GM21367 (cell line): ENCODE data around the gene SHOX.
"Not testable (repeated sequence)": the region's sequence is repeated elsewhere in the genome, so short reads cannot be mapped to it uniquely, and the experiment has no call there.

Source experiments
- ATAC-seq: cut with Tn5 transposase; IDR thresholded peaks from one replicate; pipeline ENCODE4 v1.9.1; 2021; ENCODE audit not compliant: unreplicated experiment

The SHOX gene

DNA sequence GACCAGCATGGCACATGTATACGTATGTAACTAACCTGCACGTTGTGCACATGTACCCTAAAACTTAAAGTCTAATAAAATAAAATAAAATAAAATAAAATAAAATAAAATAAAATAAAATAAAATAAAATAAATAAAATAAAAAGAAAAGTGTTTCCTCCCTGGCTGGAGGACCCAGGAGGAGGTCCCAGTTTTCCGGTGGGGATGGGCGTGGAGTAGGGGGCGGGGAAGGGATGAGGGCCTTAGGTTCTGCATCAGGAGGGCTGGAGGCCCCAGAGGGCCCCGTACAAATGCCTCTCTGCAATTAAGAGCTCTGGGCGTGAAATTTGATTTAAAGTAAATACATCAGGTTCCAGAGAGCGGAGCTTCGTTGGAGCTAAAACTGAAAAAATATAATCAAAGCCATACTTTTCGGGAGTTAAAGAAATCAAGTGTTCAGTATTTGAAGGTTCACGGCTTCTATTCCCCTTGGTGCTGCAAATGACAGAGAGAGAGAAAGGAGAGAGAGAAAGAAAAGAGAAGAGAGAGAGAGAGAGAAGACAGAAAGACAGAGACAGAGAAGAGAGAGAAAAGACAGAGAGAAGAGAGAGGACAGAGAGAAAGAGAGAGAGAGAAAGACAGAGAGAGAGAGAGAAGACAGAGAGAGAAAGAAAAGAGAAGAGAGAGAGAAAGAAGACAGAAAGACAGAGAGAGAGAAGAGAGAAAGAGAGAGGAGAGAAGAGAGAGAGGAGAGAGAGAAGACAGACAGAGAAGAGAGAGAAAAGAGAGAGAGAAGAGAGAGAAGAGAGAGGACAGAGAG is 8.7 kb upstream of the SHOX start:
- ATAC-seq = no peak

DNA sequence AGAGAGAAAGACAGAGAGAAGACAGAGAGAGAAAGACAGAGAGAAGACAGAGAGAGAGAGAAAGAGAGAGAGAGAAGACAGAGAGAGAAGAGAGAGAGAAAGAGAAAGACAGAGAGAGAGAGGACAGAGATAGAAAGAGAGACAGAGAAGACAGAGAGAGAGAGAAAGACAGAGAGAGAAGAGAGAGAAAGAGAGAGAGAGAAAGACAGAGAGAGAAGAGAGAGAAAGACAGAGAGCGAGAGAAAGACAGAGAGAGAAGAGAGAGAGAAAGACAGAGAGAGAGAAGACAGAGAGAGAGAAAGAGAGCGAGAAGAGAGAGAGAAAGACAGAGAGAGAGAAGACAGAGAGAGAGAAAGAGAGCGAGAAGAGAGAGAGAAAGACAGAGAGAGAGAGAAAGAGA is 7.8 kb upstream of the SHOX start:
- ATAC-seq = not testable (repeated sequence)

DNA sequence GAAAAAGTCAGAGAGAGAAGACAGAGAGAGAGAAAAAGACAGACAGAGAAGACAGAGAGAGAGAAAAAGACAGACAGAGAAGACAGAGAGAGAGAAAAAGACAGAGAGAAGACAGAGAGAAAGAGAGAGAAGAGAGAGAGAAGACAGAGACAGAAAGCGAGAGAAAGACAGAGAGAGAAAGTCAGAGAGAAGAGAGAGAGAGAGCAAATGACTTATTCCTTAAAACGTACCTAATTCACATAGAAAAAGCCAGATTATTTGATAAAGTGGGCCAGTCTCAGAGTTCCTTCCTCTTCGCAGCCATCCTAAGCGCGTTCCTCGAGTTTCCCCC is 7.4 kb upstream of the SHOX start:
- no peak for ATAC-seq

DNA sequence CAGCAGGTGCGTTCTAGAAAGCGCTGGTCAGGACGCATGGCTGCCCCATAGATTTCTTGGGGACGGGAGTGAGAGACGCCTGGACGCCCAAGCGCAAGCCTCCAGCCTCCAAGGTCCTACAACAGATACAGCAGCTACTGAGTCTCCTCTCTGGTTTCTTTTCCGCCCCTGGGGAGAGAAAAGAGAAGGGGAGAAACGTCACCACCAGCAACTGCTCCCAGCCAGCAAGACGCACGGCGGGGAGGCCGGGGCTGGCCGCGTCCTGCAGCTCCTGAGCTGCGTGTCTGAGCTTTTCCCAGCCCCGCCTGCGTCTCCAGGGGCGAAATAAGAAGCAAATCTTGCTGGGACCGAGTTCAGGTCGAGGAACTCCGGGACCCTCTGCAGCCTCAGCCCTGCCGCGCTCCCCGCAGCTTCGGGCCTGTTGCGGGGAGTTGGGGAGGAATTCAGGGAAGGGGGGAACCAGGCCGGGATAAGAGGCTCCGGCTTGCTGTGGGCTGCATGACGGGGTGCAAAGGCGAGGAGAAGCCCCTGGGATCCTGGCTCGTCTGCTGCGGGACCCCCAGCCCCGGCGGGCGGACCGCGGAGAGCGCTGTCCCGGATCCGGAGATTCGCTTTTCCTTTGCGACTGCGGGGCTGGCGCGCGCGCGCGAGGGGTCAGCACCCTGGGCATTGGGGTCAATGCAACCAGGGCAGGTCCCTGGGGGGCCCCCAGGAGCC is 6.8 kb upstream of the SHOX start:
- no peak for ATAC-seq

DNA sequence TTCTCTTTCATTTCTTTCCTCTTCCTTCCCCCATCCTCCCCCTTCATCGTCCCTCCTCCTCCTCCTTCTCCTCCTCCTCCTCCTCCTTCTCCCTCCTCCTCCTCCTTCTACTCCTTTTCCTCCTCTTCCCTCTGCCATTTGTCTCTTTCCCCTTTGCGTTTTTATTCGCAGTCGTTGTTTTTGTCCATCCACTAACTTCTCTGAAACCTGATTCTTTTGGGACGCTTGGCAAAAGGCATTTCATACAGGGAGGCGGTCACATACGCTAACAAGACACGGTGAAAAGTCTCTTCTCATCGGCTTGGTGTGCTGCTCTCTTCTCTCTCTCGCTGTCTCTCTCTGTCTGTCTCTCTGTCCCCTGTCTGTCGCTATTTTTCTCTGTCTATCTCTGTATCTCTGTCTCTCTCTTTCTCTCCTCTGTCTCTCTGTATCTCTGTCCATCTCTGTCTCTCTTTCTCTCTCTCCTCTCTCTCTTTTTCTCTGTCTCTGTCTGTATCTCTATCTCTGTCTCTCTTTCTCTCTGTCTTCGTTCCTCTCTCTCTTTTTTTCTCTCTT is 5.4 kb upstream of the SHOX start:
- ATAC-seq = no peak

DNA sequence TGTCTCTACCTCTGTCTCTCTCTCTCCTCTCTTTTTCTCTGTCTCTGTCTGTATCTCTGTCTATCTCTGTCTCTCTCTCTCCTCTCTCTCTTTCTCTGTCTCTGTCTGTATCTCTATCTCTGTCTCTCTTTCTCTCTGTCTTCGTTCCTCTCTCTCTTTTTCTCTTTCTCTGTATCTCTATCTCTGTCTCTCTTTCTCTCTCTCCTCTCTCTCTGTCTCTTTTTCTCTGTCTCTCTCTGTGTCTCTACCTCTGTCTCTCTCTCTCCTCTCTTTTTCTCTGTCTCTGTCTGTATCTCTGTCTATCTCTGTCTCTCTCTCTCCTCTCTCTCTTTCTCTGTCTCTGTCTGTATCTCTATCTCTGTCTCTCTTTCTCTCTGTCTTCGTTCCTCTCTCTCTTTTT is 4.5 kb upstream of the SHOX start:
- not testable (repeated sequence) for ATAC-seq

DNA sequence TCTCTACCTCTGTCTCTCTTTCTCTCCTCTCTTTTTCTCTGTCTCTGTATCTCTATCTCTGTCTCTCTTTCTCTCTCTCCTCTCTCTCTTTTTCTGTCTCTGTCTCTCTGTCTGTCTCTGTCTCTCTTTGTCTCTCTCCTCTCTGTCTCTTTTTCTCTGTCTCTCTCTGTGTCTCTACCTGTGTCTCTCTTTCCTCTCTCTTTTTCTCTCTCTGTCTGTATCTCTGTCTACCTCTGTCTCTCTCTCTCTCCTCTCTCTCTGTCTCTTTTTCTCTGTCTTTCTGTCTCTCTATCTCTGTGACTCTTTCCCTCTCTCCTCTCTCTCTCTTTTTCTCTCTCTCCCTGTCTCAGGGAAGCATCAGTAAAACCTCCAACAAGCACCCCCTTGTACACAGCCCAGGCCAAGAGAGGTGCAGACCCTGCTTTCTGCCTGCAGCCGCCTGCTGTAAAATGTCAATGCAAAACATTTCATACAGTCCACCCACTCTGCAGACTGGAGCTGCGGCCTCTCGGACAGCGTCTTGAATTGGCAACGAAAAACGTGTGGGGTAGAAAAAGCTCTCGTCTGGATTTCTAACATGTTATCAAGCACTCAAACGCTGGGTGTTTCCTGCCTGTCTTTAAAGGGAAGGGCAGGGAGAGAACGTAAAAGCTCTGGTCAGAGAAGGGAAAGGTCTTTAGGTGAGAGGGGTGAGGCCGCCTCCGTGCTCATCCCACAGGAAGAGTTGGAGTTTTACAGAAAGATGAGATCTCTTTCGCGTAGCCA is 3.7 kb upstream of the SHOX start:
- ATAC-seq = no peak

DNA sequence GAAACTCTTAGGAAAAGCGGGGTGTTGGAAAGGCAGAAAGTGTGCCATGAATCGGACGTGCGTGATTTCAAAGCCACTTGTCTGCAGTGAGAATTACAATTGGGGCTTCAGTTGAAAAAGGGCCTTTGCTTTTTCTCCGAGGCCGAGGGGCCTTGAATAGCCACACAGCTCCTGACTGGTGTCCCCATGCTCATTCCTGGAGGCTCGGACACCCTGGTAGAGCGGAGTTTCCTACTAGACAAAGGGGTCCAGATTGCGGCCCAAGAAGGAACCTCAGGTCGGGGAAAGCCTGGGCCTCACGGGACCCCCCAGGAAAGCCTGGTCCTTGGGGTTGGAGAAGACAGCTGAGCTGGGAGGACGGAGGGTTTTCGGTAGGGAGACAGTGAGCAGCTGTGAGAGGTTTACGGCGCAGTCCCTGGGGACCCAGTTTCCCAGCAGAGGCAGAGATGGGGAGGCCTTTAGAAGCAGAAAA is 3.0 kb upstream of the SHOX start:
- no peak for ATAC-seq

DNA sequence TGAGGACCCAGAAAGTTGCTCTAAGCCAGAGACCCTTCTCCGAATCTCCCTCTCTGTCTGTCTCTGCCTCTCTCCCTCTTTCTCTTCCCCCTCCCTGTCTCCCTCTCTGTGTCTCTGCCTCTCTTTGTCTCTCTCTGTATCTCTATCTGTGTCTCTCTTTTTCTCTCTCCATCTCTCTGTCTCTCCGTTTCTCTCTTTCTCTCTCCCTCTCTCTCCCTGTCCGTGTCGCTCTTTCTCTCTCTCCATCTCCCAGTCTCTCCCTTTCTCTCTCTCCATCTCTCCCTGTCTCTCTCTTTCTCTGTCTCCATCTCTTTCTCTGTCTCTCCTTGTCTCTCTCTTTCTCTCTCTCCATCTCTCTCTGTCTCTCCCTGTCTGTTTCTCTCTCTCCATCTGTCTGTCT is 2.6 kb upstream of the SHOX start:
- ATAC-seq = no peak

DNA sequence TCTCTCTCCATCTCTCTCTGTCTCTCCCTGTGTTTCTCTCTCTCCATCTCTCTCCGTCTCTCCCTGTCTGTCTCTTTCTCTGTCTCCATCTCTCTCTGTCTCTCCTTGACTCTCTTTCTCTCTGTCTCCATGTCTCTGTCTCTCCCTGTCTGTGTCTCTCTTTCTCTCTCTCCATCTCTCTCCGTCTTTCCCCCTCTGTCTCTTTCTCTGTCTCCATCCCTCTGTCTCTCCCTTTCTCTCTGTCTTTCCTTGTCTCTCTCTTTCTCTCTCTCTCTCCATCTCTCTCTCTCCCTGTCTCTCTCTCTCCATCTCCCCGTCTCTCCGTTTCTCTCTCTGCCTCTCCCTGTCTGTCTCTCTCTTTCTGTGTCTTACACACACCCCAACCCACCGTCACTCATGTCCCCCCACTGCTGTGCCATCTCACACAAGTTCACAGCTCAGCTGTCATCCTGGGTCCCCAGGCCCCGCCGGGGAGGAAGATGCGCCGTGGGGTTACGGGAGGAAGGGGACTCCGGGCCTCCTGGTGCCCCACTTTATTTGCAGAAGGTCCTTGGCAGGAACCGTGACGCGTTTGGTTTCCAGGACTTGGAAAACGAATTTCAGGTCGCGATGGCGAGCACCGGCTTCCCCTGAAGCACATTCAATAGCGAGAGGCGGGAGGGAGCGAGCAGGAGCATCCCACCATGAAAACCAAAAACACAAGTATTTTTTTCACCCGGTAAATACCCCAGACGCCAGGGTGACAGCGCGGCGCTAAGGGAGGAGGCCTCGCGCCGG is 1.2 kb upstream of the SHOX start:
- no peak for ATAC-seq

DNA sequence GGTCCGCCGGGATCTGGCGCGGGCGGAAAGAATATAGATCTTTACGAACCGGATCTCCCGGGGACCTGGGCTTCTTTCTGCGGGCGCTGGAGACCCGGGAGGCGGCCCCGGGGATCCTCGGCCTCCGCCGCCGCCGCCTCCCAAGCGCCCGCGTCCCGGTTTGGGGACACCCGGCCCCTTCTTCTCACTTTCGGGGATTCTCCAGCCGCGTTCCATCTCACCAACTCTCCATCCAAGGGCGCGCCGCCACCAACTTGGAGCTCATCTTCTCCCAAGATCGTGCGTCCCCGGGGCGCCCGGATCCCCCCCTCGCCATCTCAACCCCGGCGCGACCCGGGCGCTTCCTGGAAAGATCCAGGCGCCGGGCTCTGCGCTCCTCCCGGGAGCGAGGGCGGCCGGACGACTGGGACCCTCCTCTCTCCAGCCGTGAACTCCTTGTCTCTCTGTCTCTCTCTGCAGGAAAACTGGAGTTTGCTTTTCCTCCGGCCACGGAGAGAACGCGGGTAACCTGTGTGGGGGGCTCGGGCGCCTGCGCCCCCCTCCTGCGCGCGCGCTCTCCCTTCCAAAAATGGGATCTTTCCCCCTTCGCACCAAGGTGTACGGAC is 482 bp upstream of the SHOX start:
- no peak for ATAC-seq

DNA sequence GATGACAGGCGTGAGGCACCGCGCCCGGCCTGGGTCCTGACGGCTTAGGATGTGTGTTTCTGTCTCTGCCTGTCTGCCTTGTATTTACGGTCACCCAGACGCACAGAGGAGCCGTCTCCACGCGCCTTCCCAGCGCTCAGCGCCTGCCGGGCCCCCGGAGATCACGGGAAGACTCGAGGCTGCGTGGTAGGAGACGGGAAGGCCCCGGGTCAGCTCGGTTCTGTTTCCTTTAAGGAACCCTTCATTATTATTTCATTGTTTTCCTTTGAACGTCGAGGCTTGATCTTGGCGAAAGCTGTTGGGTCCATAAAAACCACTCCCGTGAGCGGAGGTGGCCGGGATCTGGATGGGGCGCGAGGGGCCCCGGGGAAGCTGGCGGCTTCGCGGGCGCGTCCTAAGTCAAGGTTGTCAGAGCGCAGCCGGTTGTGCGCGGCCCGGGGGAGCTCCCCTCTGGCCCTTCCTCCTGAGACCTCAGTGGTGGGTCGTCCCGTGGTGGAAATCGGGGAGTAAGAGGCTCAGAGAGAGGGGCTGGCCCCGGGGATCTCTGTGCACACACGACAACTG is 1.3 kb downstream of the SHOX start:
- ATAC-seq = no peak

DNA sequence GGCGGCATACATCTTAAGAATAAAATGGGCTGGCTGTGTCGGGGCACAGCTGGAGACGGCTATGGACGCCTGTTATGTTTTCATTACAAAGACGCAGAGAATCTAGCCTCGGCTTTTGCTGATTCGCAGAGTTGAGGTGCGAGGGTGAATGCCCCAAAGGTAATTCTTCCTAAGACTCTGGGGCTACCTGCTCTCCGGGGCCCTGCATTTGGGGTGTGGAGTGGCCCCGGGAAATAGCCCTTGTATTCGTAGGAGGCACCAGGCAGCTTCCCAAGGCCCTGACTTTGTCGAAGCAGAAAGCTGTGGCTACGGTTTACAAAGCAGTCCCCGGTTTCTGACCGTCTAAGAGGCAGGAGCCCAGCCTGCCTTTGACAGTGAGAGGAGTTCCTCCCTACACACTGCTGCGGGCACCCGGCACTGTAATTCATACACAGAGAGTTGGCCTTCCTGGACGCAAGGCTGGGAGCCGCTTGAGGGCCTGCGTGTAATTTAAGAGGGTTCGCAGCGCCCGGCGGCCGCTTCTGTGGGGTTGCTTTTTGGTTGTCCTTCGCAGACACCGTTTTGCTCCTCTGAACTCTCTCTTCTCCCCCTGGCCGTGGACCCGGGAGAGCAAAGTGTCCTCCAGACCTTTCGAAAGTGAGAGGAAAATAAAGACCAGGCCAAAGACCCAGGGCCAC is 1.9 kb downstream of the SHOX start:
- ATAC-seq = no peak

DNA sequence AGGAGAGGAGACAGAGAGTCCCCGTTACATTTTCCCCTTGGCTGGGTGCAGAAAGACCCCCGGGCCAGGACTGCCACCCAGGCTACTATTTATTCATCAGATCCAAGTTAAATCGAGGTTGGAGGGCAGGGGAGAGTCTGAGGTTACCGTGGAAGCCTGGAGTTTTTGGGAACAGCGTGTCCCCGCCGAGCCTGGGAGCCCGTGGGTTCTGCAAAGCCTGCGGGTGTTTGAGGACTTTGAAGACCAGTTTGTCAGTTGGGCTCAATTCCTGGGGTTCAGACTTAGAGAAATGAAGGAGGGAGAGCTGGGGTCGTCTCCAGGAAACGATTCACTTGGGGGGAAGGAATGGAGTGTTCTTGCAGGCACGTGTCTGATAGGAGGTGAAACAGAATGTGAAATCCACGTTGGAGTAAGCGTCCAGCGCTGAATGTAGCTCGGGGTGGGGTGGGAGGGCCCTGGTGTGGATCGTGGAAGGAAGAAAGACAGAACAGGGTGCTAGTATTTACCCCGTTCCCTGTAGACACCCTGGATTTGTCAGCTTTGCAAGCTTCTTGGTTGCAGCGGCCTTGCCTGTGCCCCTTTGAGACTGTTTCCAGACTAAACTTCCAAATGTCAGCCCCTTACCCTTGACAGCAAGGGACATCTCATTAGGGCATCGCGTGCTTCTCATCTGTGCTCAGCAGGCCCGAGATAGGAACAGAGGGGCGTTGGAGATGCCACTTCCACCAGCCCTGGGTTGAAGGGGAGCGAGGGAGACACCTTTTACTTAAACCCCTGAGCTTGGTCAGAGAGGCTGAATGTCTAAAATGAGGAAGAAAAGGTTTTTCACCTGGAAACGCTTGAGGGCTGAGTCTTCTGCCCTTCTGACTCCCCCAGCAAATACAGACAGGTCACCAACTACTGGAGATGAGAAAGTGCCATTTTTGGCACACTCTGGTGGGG is 2.7 kb downstream of the SHOX start:
- no peak for ATAC-seq

DNA sequence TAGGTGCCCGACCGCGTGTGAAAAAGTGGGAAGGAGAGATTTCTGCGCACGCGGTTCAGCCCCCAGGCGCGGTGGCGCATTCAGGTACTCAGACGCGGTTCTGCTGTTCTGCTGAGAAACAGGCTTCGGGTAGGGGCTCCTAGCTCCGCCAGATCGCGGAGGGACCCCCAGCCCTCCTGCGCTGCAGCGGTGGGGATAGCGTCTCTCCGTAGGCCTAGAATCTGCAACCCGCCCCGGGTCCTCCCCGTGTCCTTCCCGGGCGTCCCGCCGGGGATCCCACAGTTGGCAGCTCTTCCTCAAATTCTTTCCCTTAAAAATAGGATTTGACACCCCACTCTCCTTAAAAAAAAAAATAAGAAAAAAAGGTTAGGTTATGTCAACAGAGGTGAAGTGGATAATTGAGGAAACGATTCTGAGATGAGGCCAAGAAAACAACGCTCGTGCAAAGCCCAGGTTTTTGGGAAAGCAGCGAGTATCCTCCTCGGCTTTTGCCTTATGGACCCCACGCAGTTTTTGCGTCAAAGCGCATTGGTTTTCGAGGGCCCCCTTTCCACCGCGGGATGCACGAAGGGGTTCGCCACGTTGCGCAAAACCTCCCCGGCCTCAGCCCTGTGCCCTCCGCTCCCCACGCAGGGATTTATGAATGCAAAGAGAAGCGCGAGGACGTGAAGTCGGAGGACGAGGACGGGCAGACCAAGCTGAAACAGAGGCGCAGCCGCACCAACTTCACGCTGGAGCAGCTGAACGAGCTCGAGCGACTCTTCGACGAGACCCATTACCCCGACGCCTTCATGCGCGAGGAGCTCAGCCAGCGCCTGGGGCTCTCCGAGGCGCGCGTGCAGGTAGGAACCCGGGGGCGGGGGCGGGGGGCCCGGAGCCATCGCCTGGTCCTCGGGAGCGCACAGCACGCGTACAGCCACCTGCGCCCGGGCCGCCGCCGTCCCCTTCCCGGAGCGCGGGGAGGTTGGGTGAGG is 3.7 kb downstream of the SHOX start:
- no peak for ATAC-seq

DNA sequence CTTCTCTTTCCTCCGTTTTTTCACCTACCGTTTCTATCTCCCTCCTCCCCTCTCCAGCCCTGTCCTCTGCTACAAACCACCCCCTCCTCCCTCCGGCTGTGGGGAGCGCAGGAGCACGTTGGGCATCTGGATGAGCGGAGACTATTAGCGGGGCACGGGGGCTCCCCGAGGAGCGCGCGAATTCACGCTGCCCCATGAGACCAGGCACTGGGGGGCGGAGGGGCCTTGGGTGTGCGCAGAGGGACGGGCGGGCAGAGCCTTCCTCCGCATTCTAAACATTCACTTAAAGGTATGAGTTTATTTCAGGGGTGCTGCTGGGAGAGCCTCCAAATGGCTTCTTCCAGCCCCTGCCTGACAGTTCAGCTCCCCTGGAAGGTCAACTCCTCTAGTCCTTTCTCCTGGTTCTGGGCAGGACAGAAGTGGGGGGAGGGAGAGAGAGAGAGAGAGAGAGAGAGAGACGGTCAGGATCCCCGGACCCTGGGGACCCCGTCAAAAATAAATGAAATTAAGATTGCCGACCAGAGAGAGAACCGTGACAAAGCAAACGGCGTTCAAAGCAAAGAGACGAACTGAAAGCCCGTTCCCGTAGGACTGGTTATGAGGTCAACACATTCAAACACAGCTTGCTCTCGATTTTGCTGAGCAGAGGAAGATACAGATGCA is 5.0 kb downstream of the SHOX start:
- no peak for ATAC-seq
